BLaER1 (cell line): ENCODE data around the gene SDHAF2.
"Not testable (repeated sequence)": the region's sequence is repeated elsewhere in the genome, so short reads cannot be mapped to it uniquely, and the experiment has no call there.

Experiments used
- H3K27ac ChIP-seq: shearing (Covaris generic); formaldehyde crosslinking; 2 replicates; pipeline ENCODE4 v1.8.1; 2022
- H3K27me3 ChIP-seq: shearing (Covaris generic); formaldehyde crosslinking; 2 replicates; pipeline ENCODE4 v1.8.1; 2022
- H3K36me3 ChIP-seq: shearing (Covaris generic); formaldehyde crosslinking; 2 replicates; pipeline ENCODE4 v1.8.1; 2022
- H3K4me1 ChIP-seq: shearing (Covaris generic); formaldehyde crosslinking; 2 replicates; pipeline ENCODE4 v1.8.1; 2022
- H3K4me2 ChIP-seq: shearing (Covaris generic); formaldehyde crosslinking; 2 replicates; pipeline ENCODE4 v1.8.1; 2022
- H3K4me3 ChIP-seq: shearing (Covaris generic); formaldehyde crosslinking; 2 replicates; pipeline ENCODE4 v1.8.1; 2022
- H3K9ac ChIP-seq: shearing (Covaris generic); formaldehyde crosslinking; 2 replicates; pipeline ENCODE4 v1.8.1; 2022
- H3K9me3 ChIP-seq: shearing (Covaris generic); formaldehyde crosslinking; 2 replicates; pipeline ENCODE4 v1.8.1; 2022
- H4K20me1 ChIP-seq: shearing (Covaris generic); formaldehyde crosslinking; 2 replicates; pipeline ENCODE4 v1.8.1; 2022
- Cebpa-rat ChIP-seq: shearing (Covaris generic); IDR thresholded peaks from 2 replicates; pipeline ENCODE4 v1.8.1; 2022

Gene SDHAF2

GRCh38 chr11:61472868-61473267 lies 42.9 kb downstream of the SDHAF2 start:
- Histone ChIP-seq H3K27me3 (no peaks in the 10 kb centered on the region), H3K4me1 (peaks cover under 1% of the 10 kb centered on the region; the same call in 1 of the 2 replicates), H4K20me1 (peaks cover 23% of the 10 kb centered on the region), H3K4me2 (no peak overlapping the region), H3K27ac (no peak overlapping the region), H3K4me3 (no peak overlapping the region), H3K36me3 (peaks cover 51% of the 10 kb centered on the region), H3K9ac (no peak overlapping the region), H3K9me3 (no peaks in the 10 kb centered on the region)
- no peak for TF ChIP-seq Cebpa-rat

- no peak overlapping the region for H3K4me2 ChIP-seq
- no peaks in the 10 kb centered on the region for H3K9me3 ChIP-seq
- no peak overlapping the region for H3K4me3 ChIP-seq
- peaks cover 5% of the 10 kb centered on the region; the same call in 1 of the 2 replicates for H3K4me1 ChIP-seq
- no peaks in the 10 kb centered on the region for H3K27me3 ChIP-seq
- peaks cover 45% of the 10 kb centered on the region for H3K36me3 ChIP-seq
- no peak overlapping the region for H3K27ac ChIP-seq
- H4K20me1 ChIP-seq, result peaks cover 22% of the 10 kb centered on the region
- H3K9ac ChIP-seq, result 0 out of 2 replicates have a peak overlapping the region, but pooled peaks have one; percentile 19
- no peak for TF ChIP-seq Cebpa-rat
Measured at GRCh38 chr11:61473370-61474012, 43.6 kb downstream of the SDHAF2 start.

GRCh38 chr11:61474013-61474643 lies 44.2 kb downstream of the SDHAF2 start:
- Histone ChIP-seq H3K36me3 (peaks cover 39% of the 10 kb centered on the region), H4K20me1 (peaks cover 19% of the 10 kb centered on the region), H3K9me3 (no peaks in the 10 kb centered on the region), H3K4me2 (no peak overlapping the region), H3K27ac (no peak overlapping the region), H3K9ac (0 out of 2 replicates have a peak overlapping the region, but pooled peaks have one; percentile 19), H3K4me1 (peaks cover 5% of the 10 kb centered on the region; the same call in 1 of the 2 replicates), H3K4me3 (no peak overlapping the region), H3K27me3 (no peaks in the 10 kb centered on the region)
- no peak for TF ChIP-seq Cebpa-rat

- H3K9ac ChIP-seq, result no peak overlapping the region
- H3K4me2 ChIP-seq, result no peak overlapping the region
- peaks cover 26% of the 10 kb centered on the region for H4K20me1 ChIP-seq
- no peaks in the 10 kb centered on the region for H3K9me3 ChIP-seq
- H3K27me3 ChIP-seq, result no peaks in the 10 kb centered on the region
- H3K4me3 ChIP-seq, result no peak overlapping the region
- no peak for TF ChIP-seq Cebpa-rat
- H3K4me1 ChIP-seq, result peaks cover 8% of the 10 kb centered on the region
- H3K27ac ChIP-seq, result no peak overlapping the region
- H3K36me3 ChIP-seq, result peaks cover 27% of the 10 kb centered on the region
Measured at GRCh38 chr11:61475433-61475832, 45.5 kb downstream of the SDHAF2 start.

GRCh38 chr11:61476371-61476770 lies 46.4 kb downstream of the SDHAF2 start:
- Histone ChIP-seq H4K20me1 (peaks cover 36% of the 10 kb centered on the region), H3K4me3 (no peak overlapping the region), H3K9ac (no peak overlapping the region), H3K27ac (no peak overlapping the region), H3K4me2 (no peak overlapping the region), H3K4me1 (peaks cover 17% of the 10 kb centered on the region), H3K27me3 (no peaks in the 10 kb centered on the region), H3K36me3 (0 out of 2 replicates have a peak, but pooled peaks cover 18% of the 10 kb centered on the region), H3K9me3 (no peaks in the 10 kb centered on the region)
- no peak for TF ChIP-seq Cebpa-rat

GRCh38 chr11:61477126-61477525 lies 47.2 kb downstream of the SDHAF2 start:
- H3K27ac ChIP-seq, result no peak overlapping the region
- H3K4me2 ChIP-seq, result no peak overlapping the region
- H3K4me1 ChIP-seq, result peaks cover 25% of the 10 kb centered on the region
- no peaks in the 10 kb centered on the region for H3K27me3 ChIP-seq
- H3K36me3 ChIP-seq, result 0 out of 2 replicates have a peak, but pooled peaks cover 18% of the 10 kb centered on the region
- no peaks in the 10 kb centered on the region for H3K9me3 ChIP-seq
- peaks cover 41% of the 10 kb centered on the region for H4K20me1 ChIP-seq
- TF ChIP-seq Cebpa-rat, result no peak
- H3K9ac ChIP-seq, result no peak overlapping the region
- H3K4me3 ChIP-seq, result no peak overlapping the region

- Histone ChIP-seq H3K9ac (no peak overlapping the region), H3K27me3 (no peaks in the 10 kb centered on the region), H3K4me2 (0 out of 2 replicates have a peak overlapping the region, but pooled peaks have one; percentile 35), H4K20me1 (peaks cover 47% of the 10 kb centered on the region), H3K9me3 (no peaks in the 10 kb centered on the region), H3K4me1 (peaks cover 31% of the 10 kb centered on the region), H3K27ac (no peak overlapping the region), H3K4me3 (no peak overlapping the region), H3K36me3 (0 out of 2 replicates have a peak, but pooled peaks cover 15% of the 10 kb centered on the region)
- TF ChIP-seq Cebpa-rat, result no peak
Measured at GRCh38 chr11:61477727-61478148, 47.8 kb downstream of the SDHAF2 start.

- peaks cover 31% of the 10 kb centered on the region for H3K4me1 ChIP-seq
- not testable (repeated sequence) for H3K9ac ChIP-seq, H3K27ac ChIP-seq, H3K4me3 ChIP-seq, H3K27me3 ChIP-seq, H3K4me2 ChIP-seq, H3K36me3 ChIP-seq, H3K9me3 ChIP-seq
- H4K20me1 ChIP-seq, result peaks cover 47% of the 10 kb centered on the region
Measured at GRCh38 chr11:61479360-61480058, 49.6 kb downstream of the SDHAF2 start.

- peaks cover 40% of the 10 kb centered on the region for H4K20me1 ChIP-seq
- H3K27ac ChIP-seq, result no peak overlapping the region
- TF ChIP-seq Cebpa-rat, result no peak
- H3K9me3 ChIP-seq, result no peaks in the 10 kb centered on the region
- H3K36me3 ChIP-seq, result no peaks in the 10 kb centered on the region
- H3K27me3 ChIP-seq, result no peaks in the 10 kb centered on the region
- no peak overlapping the region for H3K4me3 ChIP-seq
- H3K9ac ChIP-seq, result no peak overlapping the region
- H3K4me1 ChIP-seq, result peaks cover 31% of the 10 kb centered on the region
- H3K4me2 ChIP-seq, result peak overlapping the region; percentile 83
Measured at GRCh38 chr11:61480261-61480993, 50.5 kb downstream of the SDHAF2 start.
